HG03571 (cell line): ENCODE data around the gene LRRC36.

ENCODE experiments used
- ATAC-seq: cut with Tn5 transposase; IDR thresholded peaks from one replicate; pipeline ENCODE4 v1.9.1; 2021; ENCODE audit not compliant: unreplicated experiment

The LRRC36 gene

GRCh38 chr16:67326472-67327309, at the start of gene LRRC36, which contains the start of gene KCTD19:
LRRC36 (plus strand) TSS chr16:67326815; CDS start chr16:67326863, 48 bp downstream.
KCTD19 (minus strand) TSS chr16:67326741; CDS start chr16:67326707, 34 bp downstream.
- no peak for ATAC-seq

- ATAC-seq: no peak
Measured at GRCh38 chr16:67277294-67277998, 49.2 kb upstream of the LRRC36 start.

GRCh38 chr16:67277999-67278772, 48.4 kb upstream of the LRRC36 start:
- no peak for ATAC-seq

DNA sequence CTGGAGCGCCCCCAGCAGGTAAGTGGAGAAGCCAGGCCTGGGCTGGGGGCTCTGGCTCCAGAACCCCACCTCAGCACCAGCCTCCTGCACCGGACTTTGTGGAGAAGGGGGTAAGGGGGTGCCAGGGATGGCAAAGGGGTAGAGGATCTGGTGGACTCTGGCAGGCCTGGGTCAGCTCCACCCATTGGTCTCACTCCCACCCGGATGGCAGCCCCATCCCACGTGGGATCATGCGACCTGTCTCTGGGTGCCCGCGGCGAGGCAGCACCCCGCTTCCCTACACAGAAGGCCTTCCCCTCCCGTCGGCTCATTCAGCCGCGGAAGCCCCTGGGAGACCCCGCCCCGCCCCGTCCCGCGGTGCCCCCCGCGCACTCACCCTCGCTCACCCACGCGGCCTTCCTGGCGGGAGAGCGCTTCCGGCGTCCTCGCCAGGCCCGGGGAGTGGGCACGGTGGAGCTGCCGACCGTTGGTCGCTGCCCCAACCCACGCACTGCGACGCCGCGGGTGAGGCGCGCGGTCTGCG, 47.8 kb upstream of the LRRC36 start:
- peak; percentile 38 for ATAC-seq

DNA sequence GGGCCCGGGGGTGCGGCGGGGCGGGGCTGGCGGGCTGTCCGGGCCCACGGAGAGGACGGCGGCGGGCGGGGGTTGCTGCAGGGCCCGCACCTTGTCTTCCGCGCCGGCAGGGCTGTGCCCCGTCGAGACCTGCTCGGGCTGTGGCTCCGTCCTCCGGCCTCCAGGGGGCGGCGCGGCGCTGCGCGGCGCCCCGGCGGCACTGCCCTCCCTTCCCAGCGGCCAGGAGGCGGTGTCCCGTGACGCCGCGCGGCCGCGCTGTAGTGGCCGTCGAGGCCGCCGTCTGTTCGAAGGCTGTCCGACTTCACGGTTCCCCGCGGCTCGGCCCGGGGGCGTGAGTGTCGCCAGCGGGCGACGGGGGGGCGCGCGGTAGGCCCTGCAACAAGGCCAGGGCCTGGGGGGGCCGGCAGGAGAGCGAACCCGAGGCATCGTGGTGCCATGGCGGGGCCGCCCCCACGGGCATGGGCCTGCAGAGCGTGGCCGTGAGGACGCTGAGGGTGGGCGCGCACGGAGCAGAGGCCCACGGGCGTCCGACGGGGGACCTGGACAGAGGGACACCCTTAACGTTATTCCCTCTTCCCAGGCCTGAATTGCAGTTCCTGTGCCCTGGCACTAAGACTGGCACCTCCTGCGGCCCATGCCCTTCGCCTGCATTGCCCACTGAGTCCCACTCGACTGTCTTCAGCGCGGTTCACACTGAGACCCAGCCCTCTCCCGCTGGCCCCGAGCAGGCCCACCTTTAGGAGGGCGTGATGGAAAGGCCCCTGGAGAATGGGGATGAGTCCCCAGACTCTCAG, 47.1 kb upstream of the LRRC36 start, which contains the start of gene PLEKHG4:
Gene PLEKHG4, plus strand, starts transcription at position 237 of the 794 bp plus-strand sequence. Its CDS starts 513 bp downstream, at position 750.
- ATAC-seq: peak; percentile 71

DNA sequence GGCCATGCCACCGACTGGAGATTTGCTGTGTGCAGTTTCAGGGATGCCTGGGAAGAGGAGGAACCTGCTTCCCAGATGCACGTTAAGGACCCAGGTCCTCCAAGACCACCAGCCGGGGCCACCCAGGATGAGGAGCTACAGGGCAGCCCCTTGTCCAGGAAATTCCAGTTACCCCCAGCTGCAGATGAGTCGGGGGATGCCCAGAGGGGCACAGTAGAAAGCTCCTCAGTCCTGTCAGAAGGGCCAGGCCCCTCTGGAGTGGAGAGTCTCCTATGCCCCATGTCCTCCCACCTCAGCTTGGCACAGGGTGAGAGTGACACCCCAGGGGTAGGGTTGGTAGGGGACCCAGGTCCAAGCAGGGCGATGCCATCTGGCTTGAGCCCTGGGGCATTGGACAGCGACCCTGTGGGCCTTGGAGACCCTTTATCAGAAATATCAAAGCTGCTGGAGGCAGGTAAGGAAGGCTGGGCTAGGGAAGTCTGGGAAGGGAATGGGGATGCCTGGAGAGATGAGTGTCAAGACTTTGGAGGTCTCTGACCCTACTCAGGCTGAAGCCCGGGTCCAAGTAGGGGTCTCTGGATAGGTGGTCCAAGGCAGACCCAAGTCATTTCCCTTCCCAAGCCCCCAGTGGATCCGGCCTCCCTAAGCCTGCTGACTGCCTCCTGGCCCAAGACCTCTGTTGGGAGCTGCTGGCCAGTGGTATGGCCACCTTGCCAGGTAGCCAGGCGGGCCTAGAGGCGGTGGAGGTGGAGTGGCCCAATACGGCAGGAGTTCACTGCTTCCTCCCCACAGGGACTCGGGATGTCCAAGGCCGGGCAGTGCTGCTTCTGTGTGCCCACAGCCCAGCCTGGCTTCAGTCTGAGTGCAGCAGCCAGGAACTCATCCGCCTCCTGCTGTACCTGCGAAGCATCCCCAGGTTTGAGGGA, 46.3 kb upstream of the LRRC36 start:
- ATAC-seq: no peak

DNA sequence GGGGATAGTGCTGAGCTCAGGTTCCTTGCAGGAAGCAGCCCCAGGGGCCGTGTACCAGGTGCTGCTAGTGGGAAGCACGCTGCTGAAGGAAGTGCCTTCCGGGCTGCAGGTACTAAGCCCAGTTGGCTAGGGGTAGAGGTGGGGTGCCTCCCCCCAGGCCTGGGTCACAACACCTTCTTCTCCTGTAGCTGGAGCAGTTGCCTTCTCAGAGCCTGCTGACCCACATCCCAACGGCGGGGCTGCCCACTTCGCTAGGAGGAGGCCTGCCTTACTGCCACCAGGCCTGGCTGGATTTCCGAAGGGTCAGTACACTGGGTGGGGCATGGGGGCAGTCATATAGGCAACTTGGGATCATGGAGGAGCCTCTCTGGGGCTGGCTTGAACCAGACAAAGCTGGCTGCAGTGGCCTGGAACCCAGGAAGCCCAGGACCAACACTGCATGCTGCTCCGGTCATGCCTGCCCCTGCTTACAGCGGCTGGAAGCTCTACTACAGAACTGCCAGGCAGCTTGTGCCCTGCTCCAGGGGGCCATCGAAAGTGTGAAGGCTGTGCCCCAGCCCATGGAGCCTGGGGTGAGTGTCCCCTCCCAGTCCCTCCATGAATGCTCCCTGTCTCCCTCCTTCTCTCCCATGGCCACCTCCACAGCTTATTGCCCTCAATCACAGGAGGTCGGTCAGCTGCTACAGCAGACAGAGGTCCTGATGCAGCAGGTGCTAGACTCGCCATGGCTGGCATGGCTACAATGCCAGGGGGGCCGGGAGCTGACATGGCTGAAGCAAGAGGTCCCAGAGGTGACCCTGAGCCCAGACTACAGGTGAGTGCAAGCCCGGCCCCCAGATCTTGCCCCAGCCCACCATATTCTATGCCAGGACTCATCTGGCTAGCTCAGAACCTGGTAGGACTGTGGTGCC, 44.8 kb upstream of the LRRC36 start:
- ATAC-seq: no peak

GRCh38 chr16:67282447-67282805, 44.2 kb upstream of the LRRC36 start:
- ATAC-seq: no peak

- ATAC-seq: no peak
Measured at GRCh38 chr16:67283039-67283825, 43.4 kb upstream of the LRRC36 start.

GRCh38 chr16:67283826-67284555, 42.6 kb upstream of the LRRC36 start:
- ATAC-seq: no peak

DNA sequence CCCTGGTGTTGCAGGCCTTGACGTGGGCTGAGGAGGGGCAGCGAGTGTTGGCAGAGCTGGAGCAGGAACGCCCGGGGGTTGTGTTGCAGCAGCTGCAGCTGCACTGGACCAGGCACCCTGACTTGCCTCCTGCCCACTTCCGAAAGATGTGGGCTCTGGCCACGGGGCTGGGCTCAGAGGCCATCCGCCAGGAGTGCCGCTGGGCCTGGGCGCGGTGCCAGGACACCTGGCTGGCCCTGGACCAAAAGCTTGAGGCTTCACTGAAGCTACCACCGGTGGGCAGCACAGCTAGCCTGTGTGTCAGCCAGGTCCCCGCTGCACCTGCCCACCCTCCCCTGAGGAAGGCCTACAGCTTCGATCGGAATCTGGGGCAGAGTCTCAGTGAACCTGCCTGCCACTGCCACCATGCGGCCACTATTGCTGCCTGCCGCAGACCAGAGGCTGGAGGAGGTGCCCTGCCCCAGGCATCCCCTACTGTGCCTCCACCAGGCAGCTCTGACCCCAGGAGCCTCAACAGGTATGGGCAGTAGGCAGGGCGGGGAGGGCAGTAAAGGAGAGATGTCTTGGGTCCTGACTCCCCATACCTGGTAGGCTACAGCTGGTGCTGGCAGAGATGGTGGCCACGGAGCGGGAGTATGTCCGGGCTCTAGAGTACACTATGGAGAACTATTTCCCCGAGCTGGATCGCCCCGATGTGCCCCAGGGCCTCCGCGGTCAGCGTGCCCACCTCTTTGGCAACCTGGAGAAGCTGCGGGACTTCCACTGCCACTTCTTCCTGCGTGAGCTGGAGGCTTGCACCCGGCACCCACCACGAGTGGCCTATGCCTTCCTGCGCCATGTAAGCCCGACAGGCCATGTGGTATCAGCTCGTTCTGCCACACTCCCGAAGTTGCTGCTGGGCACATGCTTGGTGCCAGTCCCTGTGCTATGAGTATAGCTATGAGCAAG, 41.6 kb upstream of the LRRC36 start:
- ATAC-seq: no peak

- no peak for ATAC-seq
Measured at GRCh38 chr16:67286441-67287235, 40.0 kb upstream of the LRRC36 start.

DNA sequence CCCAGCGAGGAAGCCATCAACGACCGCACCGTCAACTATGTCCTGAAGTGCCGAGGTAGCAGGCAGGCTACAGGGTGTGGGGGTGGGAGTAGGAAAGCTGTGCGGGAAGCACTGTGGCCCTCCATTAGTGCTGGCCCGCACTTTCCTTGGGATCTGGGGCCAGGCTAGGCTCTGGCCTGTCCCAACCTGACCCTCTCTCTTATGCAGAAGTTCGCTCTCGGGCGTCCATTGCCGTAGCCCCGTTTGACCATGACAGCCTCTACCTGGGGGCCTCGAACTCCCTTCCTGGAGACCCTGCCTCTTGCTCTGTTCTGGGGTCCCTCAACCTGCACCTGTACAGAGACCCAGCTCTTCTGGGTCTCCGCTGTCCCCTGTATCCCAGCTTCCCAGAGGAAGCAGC, 38.7 kb upstream of the LRRC36 start:
- ATAC-seq: no peak

GRCh38 chr16:67291461-67291860, 35.2 kb upstream of the LRRC36 start:
- no peak for ATAC-seq
